Measurements from ENCODE around the gene RPP38. TPM values are rescaled to one million over a fixed set of nuclear protein-coding genes. Genes with fewer than 3 reads are reported as not detected.
A peak's percentile ranks its signal among the peaks of the same experiment; 100 is the strongest.

The RPP38 gene
- total RNA-seq, 1 donor = 13.8 TPM

GRCh38 chr10:15121707-15122106 lies 24.6 kb downstream of the RPP38 start:
- no peak overlapping the region for H3K4me3 ChIP-seq (ENCODE audit: low read depth, low read length)
- no peak for TF ChIP-seq CTCF (IDR thresholded peaks at IDR 0.05; ENCODE audit: insufficient read depth, low read depth, low read length)
- DNase-seq (ENCODE audit: low read depth) = no peak

GRCh38 chr10:15122477-15123030 lies 25.4 kb downstream of the RPP38 start:
- TF ChIP-seq CTCF (IDR thresholded peaks at IDR 0.05; ENCODE audit: insufficient read depth, low read depth, low read length) = no peak
- peak; percentile 28 for DNase-seq (ENCODE audit: low read depth)
- H3K4me3 ChIP-seq (ENCODE audit: low read depth, low read length) = no peak overlapping the region

- DNase-seq (ENCODE audit: low read depth) = peak; percentile 95
- TF ChIP-seq CTCF (IDR thresholded peaks at IDR 0.05; ENCODE audit: insufficient read depth, low read depth, low read length) = no peak
- no peak overlapping the region for H3K4me3 ChIP-seq (ENCODE audit: low read depth, low read length)
Measured at GRCh38 chr10:15123749-15124184, 26.6 kb downstream of the RPP38 start.

GRCh38 chr10:15124190-15124589 lies 27.0 kb downstream of the RPP38 start:
- DNase-seq (ENCODE audit: low read depth) = no peak
- TF ChIP-seq CTCF (IDR thresholded peaks at IDR 0.05; ENCODE audit: insufficient read depth, low read depth, low read length) = no peak
- H3K4me3 ChIP-seq (ENCODE audit: low read depth, low read length) = no peak overlapping the region

GRCh38 chr10:15124908-15125307 lies 27.8 kb downstream of the RPP38 start:
- DNase-seq (ENCODE audit: low read depth) = no peak
- TF ChIP-seq CTCF (IDR thresholded peaks at IDR 0.05; ENCODE audit: insufficient read depth, low read depth, low read length) = no peak

DNA sequence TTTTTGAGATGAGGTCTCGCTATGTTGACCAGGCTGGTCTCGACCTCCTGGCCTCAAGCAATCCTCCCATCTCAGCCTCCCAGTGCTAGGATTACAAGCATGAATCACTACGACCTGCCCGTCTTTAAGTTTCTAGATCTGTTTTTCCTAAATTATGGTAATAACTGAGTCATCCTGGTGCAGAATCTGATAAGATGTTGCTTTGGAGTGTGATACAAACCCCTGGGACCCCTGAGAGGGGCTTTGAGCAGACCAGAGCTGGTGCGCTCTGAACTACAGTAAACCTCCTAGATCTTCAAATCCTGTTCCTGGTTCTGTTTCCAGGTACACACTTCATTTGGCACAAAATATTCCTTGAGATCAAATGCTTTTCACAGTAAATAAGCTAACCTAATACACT lies 34.2 kb downstream of the RPP38 start:
- TF ChIP-seq CTCF (IDR thresholded peaks at IDR 0.05; ENCODE audit: insufficient read depth, low read depth, low read length) = no peak

More at GRCh38 chr10:15124908-15125307, 27.8 kb downstream of the RPP38 start:
- H3K4me3 ChIP-seq (ENCODE audit: low read depth, low read length) = no peak overlapping the region

More for the DNA sequence above, 34.2 kb downstream of the RPP38 start:
- no peak for DNase-seq (ENCODE audit: low read depth)
- H3K4me3 ChIP-seq (ENCODE audit: low read depth, low read length) = no peak overlapping the region
